HG02870 (cell line): ENCODE results near the gene TP53I11.

ENCODE experiments used
- ATAC-seq: cut with Tn5 transposase; IDR thresholded peaks from one replicate; pipeline ENCODE4 v1.9.1; 2021; ENCODE audit warnings: mild to moderate bottlenecking, moderate library complexity; ENCODE audit not compliant: unreplicated experiment

Gene TP53I11

DNA sequence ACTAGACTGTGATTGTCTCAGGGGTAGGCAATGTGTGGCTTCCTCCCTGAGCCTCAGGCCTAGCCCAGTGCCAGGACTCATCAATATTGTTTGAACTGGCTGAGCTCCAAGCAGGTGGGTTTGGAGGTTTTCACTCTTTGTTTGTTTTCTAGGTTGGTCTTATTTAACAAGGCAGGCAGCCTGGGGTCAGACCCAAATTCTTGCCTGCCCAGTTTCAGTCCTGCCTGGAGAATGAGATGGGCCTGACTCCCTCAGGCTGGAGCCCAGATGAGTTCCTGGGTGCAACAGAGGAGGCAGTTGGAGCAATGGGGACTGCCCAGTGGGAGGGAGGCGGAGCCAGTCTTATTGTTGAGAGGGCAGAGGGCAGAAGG, 28.3 kb upstream of the TP53I11 start:
- ATAC-seq: no peak

DNA sequence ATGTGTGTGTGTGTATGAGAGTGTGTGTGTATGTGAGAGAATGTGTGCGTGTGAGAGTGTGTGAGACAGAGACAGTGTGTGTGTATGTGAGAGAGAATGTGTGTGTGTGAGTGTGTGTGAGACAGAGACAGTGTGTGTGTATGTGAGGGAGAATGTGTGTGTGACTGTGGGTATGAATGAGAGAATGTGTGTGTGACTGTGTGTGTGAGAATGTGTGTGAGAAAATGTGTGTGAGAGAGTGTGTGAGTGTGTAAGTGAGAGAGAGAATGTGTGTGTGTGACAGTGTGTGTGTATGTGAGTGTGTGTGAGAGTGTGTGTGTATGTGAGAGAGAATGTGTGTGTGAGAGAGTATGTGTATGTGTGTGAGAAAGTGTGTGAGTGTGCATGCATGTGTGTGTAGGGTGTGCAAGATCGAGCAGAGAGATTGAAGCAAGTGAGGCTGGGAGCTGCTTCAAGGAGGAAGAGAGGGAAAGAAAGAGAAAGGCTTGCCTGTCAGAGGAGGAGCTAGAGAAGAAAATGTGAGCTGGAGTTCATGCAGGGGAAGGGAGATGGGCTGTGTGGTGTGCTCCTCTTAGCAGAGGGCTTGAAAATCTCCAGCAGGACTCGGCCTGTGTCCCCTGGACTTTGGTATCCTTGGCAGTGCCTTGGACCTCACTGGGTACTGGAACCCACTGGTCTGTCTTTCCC, 27.7 kb upstream of the TP53I11 start:
- no peak for ATAC-seq

DNA sequence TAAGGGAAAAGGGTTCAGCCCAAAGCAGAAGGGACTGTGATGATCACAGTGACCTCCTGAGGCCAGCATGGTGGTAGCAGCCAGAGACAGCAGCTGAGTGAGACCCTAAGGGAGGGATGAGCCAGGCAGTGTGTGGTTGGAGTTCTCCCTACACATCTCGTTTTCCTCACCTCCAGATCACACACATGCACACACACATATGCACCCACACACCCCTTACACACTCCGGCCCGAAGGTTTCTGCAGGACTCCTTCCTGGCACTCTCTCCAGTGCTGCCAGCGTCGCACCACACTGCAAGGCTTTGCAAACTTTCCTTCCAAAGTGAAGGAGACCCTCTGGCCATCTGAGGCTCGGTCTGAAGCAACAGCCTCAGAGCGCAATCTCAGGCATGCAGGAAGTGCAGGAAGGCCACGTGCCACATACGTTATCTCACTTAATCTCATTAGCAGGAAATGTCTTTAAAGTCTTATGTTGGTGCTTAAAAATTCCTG, 26.9 kb upstream of the TP53I11 start:
- no peak for ATAC-seq

DNA sequence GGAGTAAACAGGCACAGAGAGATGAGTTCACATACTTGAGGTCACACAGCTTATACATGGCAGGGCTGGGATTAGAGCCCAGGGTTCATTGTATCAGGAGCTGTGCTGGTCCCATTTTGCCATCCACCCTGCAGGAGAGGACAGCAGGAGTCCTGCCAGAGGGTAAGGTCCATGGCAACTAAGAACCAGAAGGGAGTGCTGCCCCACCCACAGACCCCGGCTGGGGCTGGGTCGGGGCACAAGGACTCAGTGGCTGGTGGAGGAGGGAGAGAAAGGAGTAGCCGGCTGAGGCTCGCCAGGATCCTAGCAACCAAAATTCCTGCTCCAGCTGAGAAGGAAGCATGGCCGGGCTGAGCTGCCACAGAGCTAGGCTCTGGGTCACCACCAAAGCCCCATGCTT, 25.9 kb upstream of the TP53I11 start:
- ATAC-seq: no peak

DNA sequence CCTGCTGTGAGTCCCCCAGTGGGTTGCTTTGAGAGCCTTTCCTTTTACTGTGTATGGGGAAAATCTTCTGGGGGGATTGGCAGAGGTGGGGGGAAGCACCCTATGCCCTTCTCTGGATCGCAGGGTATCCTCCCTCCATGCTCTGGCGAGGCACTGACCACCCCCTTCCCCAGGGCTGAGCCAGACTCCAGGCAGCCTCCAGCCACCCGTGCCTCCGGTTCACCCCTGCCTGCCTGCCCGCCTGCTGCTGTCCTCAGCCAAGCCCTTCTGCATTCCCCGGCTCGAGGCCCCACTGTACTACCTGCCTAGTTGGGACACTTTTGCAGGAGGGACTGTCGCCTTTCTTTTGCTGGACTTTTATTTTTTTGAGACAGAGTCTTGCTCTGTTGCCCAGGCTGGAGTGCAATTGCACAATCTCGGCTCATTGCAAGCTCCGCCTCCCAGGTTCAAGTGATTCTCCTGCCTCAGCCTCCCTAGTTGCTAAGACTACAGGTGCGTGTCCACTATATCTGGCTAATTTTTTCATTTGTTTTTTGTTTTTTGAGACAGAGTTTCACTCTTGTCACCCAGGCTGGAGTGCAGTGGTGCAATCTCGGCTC, 23.8 kb upstream of the TP53I11 start:
- ATAC-seq: no peak

DNA sequence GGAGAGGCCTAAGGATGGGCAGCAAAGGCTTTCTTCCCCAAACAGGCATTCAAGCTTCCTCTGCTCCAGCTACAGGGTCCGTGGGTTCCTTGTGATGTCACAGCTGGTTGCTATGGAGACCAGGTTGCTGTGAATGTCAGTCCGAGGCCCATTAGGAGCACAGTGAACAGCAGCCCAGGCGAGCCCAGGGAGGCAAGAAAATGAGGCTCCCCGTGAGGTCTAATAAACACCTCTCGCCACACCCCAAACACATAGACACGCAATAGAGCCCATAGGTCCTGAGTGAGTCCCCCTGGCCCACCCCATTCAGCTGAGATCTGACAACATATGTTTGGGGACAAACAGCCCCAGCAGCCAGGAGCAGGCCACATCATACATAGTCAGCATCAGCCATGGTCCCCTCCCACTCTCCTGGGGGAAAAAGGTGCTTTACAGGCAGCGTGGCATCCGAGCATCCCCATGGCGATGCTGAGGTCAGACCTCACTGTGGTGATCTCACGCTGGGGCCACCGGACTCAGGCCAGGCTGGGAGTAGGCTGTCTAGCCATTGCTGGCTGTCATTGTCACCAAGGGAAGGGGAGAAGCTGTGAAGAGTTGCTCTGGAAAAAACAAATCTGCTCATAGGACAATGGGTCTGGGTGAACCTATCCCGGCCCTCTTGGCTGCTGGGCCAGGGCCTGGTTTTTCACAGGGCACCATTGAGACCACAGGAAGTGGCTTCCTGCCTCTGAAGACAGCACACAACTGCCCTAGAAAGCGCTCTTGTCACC, 23.1 kb upstream of the TP53I11 start:
- no peak for ATAC-seq

DNA sequence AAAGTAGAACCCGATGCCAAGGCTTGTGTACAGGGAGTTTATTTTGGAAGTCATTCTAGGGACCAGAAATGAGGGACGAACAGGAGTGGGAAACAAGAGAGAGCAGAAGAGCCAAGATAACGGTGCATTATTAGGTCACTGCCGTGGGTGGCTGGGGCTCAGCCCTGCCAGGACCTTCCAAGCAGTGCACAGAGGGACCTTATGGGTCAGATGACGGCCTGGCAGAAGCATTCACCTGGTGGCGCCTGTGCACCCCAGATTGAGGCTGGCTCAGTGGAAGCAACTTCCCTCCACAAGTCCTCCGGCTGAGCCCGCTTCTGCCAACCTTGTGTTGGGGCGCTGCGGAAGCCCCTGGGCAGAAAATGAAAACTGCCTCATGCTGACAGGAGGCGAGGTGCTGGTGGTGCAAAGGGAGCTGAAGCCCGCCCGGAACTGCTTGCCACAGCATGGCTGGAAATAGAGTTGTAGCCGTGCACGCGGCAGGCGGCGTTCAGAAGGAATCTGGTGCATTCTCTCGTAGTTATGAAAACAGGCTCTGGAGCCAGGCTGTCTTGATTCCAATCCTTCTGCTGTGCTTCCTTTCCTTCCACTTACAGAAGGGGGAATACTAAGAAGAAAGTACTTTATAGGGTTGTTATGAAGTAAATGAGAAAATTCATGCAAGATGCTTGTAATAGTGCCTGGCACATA, 22.2 kb upstream of the TP53I11 start:
- ATAC-seq: no peak

DNA sequence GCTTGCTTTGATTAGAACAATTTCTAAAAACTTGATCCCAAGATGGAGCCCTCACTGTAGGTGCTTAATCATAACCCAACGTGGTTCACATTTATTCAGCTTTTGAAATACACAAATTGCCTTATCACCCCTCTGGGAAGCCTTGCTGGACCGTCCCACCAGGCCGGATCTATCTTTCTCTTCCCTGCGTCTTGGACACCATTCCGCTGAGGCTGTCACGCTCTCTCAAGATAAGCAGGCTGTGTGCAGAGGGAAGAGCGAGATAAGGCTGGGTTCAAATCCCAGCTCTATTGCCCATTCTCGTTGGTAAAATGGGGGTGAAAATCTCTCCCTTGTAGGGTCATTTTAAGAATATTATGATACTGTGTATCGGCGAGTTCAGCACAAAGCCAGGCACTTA, 20.5 kb upstream of the TP53I11 start:
- ATAC-seq: no peak

DNA sequence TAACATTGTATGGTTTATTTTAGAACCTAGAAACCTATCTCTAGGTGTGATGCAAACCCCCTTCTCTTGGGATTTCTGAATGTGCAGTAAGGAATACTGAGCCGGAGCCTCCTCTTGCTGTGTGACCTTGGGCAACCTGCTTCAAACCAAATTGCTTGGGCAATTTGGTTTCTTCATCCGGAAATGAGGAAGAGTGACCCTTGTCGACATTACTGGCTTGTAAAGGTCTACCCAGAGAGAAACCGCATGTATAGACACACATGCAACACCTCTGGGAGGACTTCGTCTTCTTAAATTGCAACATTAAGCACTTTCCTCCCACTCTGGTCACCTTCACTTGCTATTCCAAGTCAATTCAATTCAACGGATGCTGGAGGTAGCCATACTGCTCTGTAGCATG, 19.6 kb upstream of the TP53I11 start:
- ATAC-seq: no peak

DNA sequence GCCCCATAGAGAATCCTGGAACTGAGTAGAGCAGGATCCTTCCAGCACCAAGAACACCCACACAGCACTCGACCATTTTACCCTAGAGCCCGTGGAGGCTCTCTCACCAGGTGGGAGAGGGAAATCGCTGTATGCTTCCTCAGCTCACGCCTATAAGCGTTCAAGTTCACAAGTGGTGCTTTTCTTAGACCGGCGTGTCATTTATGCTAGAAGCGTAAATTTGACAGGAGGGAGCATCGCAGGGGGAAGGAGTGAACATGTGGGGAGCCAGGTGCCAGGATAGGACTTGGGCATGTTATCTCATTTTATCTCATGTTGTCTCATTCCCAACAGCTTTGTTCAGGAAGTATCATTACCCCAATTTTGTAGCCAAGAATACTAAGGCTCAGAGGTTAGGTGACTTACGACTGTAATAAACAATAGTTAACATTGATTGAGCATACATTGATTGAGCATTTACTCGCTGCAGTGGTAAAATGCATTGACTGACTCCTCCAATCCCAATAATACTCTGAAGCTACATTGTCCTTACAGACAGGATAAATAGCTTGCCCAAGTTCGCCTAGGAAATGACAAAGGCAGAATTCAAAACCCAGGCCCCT, 19.1 kb upstream of the TP53I11 start:
- no peak for ATAC-seq

DNA sequence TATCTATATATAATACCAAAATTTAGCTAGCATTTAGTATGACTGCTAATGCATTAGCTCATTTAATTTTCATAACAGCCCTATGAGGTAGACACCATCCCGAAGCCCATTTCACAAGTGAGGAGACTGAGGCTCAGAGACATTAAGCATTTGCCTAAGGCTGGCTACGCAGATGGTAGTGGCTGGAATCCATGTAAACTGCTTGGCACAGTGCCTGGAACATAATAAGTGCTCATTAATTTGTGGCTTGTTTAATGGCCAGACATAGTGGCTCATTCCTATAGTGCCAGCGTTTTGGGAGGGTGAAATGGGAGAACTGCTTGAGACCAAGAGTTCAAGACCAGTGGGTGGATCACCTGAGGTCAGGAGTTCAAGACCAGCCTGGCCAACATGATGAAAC, 17.8 kb upstream of the TP53I11 start:
- ATAC-seq: no peak

DNA sequence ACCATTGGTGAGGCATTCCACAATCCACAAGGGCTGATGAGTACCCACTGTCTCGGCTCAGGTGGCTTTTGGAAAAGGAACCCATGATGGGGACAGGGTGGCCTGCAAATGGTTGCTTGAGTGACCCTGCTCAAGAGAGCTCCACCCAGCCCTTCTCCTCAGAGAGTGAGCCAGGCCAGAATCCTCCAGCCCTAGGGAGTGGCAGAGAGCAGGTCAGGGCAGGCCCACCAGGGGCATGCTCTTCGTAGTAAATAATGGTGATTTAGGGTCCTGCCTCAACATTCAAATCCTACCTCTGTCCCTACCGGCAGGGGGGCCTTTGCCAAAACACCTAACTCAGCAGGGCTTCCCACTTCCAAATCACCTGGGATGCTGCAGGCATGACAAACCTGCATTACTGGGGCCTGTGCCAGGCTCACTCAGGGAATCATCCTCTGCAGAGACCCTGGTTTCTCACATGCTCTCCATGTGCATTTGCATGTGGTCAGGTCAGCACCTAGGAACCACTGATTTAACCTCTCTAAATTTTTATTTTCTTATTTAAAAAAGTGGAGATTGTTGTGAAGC, 17.3 kb upstream of the TP53I11 start:
- no peak for ATAC-seq

DNA sequence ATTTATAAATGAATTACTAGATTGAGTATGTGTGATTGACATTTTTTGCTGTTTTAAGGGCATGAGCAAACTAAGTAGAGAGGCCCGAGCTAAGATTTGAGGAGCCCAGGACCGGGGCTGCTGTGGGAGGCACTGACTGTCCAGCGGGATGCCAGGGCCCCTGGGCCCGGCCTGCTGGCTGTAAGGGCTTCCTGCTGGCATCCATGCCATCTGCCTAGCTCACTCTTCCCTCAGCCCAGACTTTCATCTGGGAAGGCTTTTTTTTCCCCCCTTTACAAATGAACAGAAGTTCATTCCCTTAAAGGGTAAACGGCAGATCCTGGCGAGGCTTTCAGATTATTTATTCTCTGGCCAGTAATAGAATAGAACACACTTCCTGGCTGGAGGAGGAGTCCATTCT, 16.0 kb upstream of the TP53I11 start:
- ATAC-seq: no peak

DNA sequence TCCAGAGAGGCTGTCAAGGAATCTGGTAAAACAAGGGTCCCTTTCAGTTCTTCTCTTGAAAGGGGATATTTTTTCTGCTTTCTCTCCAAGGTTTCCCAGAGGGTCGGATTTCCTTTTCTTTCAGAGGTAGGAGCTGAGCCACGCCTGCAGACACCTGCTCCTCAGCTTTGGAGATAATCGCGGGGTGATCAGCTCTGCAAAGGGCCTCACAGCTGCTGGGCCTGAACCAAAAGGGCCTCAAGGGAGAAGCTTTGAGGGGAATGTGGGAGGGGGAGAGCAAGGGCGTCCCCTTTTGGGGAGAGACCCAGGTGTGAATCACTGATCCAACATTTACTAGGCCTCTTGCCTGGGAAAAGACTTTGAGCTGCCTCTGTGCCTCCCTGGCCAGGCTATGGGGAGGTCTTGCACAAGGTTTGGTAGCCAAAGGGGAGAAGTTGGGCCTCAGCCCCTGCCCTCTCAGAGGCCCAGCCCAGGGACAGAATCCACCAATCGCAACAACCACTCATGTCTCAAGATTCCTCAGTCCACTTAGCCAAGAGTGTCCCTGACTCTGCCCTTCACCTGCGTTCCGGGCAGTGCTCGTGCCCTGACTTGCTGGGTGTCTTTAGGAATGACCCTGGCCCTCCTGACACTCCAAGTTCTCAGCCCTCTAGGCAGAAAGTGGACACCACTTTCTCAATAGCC, 14.0 kb upstream of the TP53I11 start:
- ATAC-seq: no peak

DNA sequence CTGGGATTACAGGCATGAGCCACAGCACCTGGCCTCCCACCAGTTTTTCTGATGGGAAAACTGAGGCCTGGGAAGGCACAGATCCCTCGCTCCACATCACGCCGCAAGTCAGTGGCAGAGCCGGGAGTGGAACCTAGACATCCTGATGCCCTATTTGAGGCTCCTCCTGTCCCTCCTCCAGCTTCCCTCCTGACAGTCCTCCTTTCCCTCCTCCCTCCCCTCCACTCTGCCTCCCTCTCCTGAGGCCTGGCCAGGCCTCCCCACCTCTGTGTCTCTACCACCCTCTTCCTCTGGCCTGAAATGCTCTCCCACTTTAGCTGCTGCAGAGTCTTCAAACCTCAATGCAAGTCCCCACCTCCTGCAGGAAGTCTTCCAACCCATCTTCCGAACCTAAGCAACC, 13.3 kb upstream of the TP53I11 start:
- ATAC-seq: no peak

DNA sequence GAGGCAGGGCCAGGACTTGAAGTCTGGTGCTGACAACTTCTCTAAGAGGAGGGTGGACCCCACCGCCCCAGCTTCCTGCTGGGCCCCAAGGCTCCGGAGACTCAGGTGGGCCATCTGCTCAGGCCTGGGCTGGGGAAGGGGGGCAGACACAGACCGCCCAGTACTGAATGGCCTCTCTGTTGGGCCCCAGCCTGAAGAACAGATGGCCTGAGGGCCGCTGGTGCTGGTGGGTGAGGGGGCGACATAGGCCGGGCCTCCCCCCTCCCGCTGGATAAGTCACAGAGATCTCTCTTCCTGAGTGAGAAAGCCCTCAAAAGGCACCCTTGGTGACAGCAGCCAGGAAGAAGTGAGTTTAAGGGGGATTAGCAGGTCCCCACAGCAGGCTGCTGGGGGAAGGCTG, 12.5 kb upstream of the TP53I11 start:
- ATAC-seq: no peak

DNA sequence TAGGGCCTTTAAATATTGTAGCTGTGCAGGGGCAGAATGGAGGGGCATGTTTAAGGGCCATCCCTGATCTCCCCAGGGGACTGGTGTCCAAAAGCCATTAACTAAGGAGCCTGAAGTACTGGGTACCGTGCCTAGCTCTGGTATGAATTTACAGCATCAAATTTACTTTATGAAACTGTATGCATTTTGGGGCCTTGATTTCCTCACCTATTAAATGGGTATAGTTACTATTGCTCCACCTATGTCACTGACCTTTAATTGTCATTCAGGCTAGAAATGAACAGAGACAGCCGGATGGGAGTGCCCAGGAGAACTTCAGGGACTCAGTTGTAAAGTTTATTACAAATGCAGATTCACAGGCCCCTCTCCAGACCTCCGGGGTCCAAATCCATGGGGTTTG, 11.8 kb upstream of the TP53I11 start:
- ATAC-seq: no peak

DNA sequence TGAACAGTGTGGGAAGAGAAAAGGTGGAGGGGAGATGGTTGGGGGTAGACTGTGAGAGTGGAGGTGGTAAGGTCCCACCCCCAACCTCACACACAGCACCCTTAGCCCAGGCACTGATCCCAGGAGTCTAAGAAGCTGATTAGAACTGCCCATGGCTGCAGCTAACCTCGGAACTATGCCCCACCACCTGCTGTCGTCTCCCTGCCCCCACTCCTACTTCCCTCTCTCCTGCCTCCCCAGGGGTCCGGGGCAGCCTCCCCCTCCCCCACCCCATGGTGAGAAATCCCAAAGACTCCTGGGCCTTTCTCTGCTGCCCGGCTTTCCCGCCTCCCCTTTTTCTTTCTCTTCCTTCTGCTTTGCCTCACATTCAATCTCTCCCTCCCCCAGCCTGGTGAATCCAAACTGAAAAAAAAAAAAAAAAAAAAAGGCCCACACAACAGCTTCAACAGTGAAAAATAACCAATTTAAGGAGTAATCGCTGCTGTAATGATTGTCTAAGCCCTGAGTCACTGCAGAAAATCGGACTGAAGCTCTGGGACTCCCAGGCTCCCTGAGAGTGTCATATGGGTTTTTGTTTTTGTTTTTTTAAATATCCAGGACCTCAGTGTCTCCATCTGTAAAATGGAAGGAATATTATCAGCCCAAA, 9.6 kb upstream of the TP53I11 start:
- ATAC-seq: no peak

DNA sequence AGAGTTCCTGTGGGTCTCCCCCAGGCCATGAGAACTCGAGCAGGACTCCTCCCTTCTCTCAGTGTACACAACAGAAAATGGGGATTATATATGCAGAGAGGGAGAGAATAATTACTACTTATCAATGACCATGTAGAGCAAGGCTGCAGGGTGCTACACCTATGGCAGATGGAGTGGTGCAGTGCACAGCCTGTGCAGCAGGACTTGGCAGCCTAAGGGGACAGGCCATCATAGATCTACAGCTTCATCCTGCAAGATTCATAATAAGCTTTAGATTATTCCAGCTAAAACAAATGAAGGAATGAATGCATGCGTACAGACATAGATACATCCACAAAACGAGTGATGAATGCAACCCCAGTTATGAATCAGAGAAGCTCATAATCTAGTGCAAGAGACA, 8.4 kb upstream of the TP53I11 start:
- ATAC-seq: no peak
